T-helper 1 cell (primary cell): ENCODE data around the gene STAT6.

Experiments used
- DNase-seq, 5 donors: peaks; one replicate each; pipeline ENCODE4 v3.0.0-alpha.2; 2012 to 2020
- total RNA-seq, 4 donors: gene quantifications; one replicate each; lab custom pipeline; 2026; lab: John Stamatoyannopoulos, UW

The STAT6 gene
- 171 to 284 (median 255) reads per million in 4 donors for total RNA-seq

DNA sequence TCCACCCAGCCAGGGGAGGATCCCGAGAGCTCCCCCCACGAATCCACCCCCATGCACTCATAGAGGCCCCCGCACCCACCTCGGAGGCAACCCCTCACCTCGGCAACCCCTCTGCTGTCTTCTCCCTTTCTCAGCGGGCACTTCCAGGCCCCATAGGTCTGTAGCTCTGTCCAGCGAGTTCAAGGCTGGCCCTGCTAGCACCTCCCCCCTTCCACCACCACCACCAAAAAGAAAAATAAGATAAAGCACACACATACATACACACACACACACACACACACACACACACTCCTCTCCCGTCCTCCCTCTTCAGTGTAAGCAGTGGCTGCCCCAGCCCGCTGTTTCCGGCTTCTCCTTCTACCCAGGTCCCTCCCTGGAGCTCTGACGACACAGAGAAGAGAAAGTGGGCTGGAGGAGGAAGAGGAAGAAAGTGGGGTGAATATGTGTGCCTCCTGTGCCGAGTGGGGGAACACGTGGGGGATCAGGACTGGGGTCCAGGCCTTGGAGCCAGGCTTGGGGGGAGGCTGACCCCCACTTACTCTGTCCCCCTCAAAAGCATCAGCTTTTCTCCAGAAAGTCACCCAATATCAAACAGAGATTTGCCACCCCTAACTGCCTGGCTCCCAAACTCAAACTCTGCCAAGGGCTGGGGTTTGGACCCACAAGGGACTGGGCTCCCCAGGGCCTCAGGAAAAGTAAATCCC, at the start of gene STAT6:
STAT6 (minus strand) TSS at position 332 of the 704 bp plus-strand sequence. CDS start 3,084 bp downstream, outside the sequence.
- DNase-seq: peak; percentile 72 to 92 (median 82)

DNA sequence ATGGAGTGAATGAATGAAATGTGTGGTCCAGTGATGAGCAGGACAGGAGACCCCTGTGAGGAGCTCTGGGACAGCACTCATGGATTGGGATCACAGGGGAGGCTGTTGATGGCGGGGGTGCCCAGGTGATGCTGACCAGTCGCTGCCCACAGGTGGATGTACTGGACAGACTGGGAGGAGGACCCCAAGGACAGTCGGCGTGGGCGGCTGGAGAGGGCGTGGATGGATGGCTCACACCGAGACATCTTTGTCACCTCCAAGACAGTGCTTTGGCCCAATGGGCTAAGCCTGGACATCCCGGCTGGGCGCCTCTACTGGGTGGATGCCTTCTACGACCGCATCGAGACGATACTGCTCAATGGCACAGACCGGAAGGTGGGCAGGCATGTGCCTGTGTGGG, 49.6 kb upstream of the STAT6 start:
- DNase-seq: no peak

- DNase-seq: no peak
Observed at GRCh38 chr12:57160040-57160439, 48.9 kb upstream of the STAT6 start.

GRCh38 chr12:57159311-57159710, 48.1 kb upstream of the STAT6 start:
- no peak for DNase-seq

DNA sequence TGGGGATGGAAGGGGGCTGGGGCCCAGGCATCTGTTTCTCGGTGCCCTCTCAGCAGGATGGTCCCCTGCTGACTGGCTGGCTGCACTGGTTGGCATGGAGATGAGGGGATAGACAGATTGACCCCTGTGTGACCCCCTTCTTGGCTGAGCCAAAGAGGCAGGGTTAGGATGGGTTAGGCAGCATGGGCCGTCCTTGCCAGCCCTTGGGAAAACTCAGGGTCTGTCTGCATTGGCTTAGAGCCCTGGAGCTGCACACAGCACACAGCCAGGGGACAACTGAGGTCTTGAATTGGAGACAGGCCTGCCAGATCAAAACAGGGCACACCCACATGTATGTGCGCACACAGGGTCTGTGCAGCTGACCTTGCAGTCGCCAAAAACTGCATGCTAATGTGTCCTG, 47.5 kb upstream of the STAT6 start:
- DNase-seq: no peak

- DNase-seq: no peak
Observed at GRCh38 chr12:57158186-57158585, 47.0 kb upstream of the STAT6 start.

GRCh38 chr12:57157588-57158173, 46.5 kb upstream of the STAT6 start:
- peak in 1 of 5 donors; percentile 15 for DNase-seq

DNA sequence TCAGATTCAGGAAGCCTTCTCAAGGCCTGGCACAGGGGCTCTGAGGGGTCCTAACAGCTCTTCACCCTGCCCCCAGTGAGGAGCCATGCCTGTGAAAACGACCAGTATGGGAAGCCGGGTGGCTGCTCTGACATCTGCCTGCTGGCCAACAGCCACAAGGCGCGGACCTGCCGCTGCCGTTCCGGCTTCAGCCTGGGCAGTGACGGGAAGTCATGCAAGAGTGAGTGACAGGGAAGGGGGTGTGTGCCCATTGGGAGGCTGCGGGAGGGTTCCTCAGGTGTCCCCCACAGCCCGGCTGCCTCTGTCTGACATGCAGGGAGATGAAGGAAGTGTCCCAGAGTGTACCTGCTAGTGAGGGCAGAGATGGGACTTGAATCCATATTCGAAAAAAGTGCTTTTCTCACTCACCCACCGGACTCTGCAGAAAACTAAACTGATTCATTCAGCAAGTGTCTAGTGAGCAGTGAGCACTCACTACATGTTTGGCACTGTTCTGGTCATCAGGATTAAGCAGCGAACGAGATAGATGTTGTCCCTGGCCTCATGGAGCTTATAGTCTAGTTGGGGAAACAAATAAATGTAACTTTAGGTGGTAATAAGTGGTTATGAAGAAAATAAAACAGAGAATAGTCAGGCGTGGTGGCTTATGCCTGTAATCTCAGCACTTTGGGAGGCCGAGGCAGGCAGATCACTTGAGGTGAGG, 45.7 kb upstream of the STAT6 start:
- DNase-seq: no peak

GRCh38 chr12:57154804-57155434, 43.8 kb upstream of the STAT6 start:
- DNase-seq: no peak

- no peak for DNase-seq
Observed at GRCh38 chr12:57154076-57154475, 42.9 kb upstream of the STAT6 start.

DNA sequence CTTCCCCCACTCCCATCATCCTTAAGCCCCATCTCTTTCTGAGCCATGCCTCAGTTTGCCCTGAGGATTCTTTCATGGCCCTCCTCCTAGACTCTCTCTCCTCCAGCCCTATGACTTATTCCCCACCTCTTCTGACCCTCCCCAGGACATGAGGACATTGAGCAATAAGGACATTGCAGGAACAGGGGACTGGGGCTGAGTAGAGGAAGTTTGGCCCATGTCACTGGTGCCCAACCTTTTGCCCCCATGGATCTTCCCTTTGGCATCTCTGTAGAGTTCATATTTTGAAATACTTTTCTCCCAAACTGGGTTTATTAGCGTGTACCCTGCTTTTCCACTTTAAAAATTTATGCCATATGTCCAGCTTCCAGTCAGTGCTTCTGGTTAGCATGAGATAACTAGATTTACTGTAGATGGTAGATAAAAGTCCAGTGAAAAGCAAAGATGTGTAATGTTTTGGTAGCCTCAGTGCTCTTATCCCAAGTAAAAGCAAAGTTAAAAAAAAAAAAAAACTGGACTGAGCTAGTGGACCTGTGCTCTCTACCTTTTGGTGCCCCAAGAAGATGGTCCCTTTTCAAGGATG, 42.3 kb upstream of the STAT6 start:
- no peak for DNase-seq

GRCh38 chr12:57152639-57153038, 41.5 kb upstream of the STAT6 start:
- no peak for DNase-seq

- no peak for DNase-seq
Observed at GRCh38 chr12:57151741-57152630, 40.8 kb upstream of the STAT6 start.

DNA sequence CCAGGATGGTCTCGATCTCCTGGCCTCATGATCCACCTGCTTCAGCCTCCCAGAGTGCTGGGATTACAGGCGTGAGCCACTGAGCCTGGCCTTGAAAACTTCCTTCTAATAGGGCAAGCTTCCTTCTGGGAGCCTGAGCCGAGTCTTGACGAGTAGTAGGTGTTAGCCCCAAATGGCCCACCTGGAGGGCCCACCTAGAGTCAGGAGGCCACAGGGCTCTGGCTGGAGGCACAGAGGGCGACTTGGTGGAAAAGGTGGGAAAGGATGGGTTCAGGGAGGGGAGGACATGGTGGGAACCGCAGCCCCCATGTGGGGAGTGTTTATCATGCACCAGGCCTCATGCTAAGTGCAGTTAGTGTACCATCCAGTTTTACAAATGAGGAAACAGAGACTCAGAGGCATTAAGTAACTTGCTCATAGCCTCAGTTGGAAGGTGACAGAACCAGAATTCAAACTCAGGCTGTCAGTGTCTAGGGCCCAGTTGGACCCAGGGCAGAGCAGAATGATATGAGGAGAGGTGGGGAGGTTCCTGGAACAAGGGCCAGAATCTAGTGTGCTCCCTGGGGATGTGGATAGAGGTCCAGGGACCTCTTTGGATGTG, 39.3 kb upstream of the STAT6 start:
- DNase-seq: no peak

- DNase-seq: no peak
Observed at GRCh38 chr12:57149245-57149900, 38.2 kb upstream of the STAT6 start.

DNA sequence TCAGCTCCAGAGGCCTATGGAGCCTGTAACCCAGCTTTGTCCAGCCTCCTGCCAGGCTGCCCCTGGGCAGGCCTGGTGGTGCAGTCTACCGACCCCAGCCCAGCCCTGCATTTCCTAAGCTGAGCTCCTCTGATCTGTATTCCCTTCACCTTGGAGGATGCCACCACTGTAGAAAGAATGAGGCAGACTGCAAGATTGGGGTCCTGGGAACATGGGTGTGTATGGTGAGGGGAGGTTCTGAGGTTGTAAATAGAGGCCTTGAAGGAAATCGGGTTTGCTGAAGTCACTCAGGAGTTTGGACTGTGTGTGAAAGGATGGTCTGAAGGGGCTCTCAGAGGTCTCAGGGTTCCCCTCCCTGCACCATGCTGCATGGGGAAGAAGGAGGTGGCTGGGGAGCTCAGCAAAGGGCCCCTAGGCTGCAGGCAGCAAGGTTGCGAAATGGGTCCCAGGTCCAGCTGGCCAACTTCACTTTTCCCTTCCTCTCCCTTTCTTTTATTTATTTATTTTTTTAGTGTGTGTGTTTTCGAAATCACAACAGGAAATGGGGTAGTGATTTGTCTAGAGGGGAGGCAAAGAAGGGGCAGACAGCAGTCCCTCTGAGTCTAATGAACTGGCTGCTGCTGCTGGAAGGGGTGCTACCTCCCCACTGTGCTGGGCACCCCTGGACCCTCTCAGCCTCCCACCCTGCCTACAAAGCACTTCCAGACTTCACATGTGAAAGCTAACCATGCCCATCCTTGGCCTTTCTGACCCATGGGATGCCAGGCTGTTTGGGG, 37.5 kb upstream of the STAT6 start:
- no peak for DNase-seq

DNA sequence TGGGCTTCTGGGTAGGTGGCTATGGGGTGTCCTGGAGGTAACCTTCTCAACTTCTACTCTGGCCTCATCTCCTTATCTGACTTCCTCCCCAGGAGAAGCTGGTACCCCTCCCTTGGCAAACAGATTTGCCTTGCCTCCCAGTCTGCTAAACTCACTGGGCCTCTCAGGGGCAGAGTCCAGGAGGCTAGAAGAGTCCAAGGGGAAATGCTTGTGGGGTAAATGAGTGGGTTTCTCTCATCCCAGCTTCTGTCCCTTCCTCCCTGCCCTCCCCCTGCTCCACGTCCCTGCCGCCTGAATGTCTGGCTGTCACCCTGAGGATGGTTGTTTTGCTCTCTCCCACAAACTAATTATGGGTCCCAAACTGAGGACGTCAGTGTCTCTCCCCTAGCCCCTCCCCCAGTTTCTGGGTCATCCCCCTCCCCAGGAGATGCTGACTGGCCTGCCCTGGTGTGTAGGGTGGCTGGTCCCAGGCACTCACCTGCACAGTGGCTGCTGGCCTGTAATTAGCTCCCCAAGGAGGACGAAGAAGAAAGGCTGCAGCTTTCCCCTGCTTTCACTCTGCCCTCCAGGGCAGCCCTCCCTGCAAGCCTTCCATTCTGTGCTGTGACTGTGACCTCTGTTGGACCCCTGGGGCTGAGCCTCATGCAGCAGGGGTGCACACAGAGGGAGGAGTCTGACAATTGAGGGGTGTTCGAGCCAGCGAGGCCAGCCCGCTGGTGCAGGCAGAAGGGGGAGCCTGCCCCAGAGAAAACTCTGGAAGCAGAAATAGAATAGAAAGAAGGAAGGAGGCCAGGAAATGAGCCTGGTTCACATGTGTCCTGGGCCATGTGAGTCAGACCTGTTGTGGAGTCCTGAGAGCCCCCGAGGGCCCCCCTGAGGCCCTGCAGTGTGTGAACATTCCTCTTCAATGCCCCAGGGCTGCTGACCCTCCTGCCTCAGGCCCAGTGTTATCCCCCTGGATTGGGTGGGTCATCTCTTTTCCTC, 36.1 kb upstream of the STAT6 start, which contains the start of gene LRP1-AS:
LRP1-AS (minus strand) TSS at position 659 of the 984 bp plus-strand sequence.
- no peak for DNase-seq

DNA sequence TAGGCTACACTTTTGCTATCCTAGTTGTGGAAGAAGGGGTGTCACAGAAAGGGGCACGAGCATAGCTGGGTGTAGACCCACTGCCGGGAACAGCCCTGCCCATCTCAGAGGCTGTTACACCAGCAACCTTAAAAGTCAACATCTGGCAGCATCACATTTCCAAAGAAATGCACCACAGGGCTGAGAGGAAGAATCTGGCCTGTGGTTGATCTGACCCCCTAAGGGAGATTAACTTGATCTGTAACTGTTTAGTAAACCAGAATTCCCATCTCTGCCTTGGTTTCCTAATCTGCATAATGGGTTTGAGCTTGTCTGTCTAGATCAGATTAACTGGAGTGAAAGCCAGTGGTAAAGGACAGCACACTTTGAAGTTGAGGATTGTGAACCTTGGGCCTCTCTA, 34.9 kb upstream of the STAT6 start:
- DNase-seq: no peak
